ENCODE results near the gene SMIM9.

Gene SMIM9

GRCh38 chrX:154780968-154781367 lies 53.5 kb downstream of the SMIM9 start:
- no peak for DNase-seq (ENCODE audit: low read depth in 2 of 2)

- DNase-seq (ENCODE audit: low read depth in 2 of 2), result no peak
Observed at GRCh38 chrX:154779261-154779660, 55.2 kb downstream of the SMIM9 start.

GRCh38 chrX:154776753-154777152 lies 57.7 kb downstream of the SMIM9 start:
- no peak for DNase-seq (ENCODE audit: low read depth in 2 of 2)

GRCh38 chrX:154775419-154776349 lies 58.8 kb downstream of the SMIM9 start:
- DNase-seq (ENCODE audit: low read depth in 2 of 2), result peak in 1 of 2 donors; percentile 2

GRCh38 chrX:154774622-154775021 lies 59.8 kb downstream of the SMIM9 start:
- DNase-seq (ENCODE audit: low read depth in 2 of 2), result no peak

Data from activated CD8-positive, alpha-beta memory T cell treated with anti-CD3 and anti-CD28 coated beads for 4 hours (primary cell).